NT2/D1 (cell line): ENCODE measurements around the gene FSTL4.

Experiments used
- DNase-seq: peaks from one replicate; pipeline ENCODE4 v3.0.0-alpha.2; 2011; ENCODE audit warnings: low read depth, low spot score
- H3K27me3 ChIP-seq: 2 replicates; pipeline ENCODE4 v1.6.0; 2011; ENCODE audit warnings: mild to moderate bottlenecking; ENCODE audit not compliant: insufficient read length, insufficient read depth
- H3K36me3 ChIP-seq: 2 replicates; pipeline ENCODE4 v1.6.1; 2011; ENCODE audit warnings: mild to moderate bottlenecking, low read length, mixed read lengths; ENCODE audit not compliant: insufficient read depth, insufficient read length
- H3K4me1 ChIP-seq: 2 replicates; pipeline ENCODE4 v1.5.1; 2011; ENCODE audit not compliant: insufficient read depth, insufficient read length
- H3K4me3 ChIP-seq: 2 replicates; pipeline ENCODE4 v1.5.1; 2011; ENCODE audit warnings: low read depth; ENCODE audit not compliant: insufficient read length
- H3K9ac ChIP-seq: 2 replicates; pipeline ENCODE4 v1.6.0; 2011; ENCODE audit warnings: low read depth; ENCODE audit not compliant: insufficient read length
- H3K9me3 ChIP-seq: 2 replicates; pipeline ENCODE4 v1.5.1; 2011; ENCODE audit warnings: mild to moderate bottlenecking, low read length; ENCODE audit not compliant: insufficient read depth
- SUZ12 ChIP-seq: IDR thresholded peaks from 2 replicates; pipeline ENCODE4 v1.6.1; 2011; ENCODE audit not compliant: insufficient read length, insufficient read depth; ENCODE audit errors: extremely low read depth
- YY1 ChIP-seq: IDR thresholded peaks from 2 replicates; pipeline ENCODE4 v1.6.1; 2011; ENCODE audit not compliant: insufficient read length, insufficient read depth
- ZNF274 ChIP-seq: IDR thresholded peaks from 2 replicates; pipeline ENCODE4 v1.6.1; 2011; ENCODE audit warnings: mild to moderate bottlenecking, low read depth, low read length

Gene FSTL4

GRCh38 chr5:133294380-133294779, 318.0 kb downstream of the FSTL4 start:
- no peak for TF ChIP-seq SUZ12
- TF ChIP-seq ZNF274: no peak
- TF ChIP-seq YY1: no peak
- DNase-seq: no peak
- peaks cover 5% of the 10 kb centered on the region for H3K4me1 ChIP-seq
- no peak overlapping the region for H3K9ac ChIP-seq
- H3K36me3 ChIP-seq: no peaks in the 10 kb centered on the region
- H3K4me3 ChIP-seq: no peak overlapping the region
- H3K9me3 ChIP-seq: no peaks in the 10 kb centered on the region
- no peaks in the 10 kb centered on the region for H3K27me3 ChIP-seq

- Histone ChIP-seq H3K4me1 (peaks cover 5% of the 10 kb centered on the region), H3K27me3 (no peaks in the 10 kb centered on the region), H3K9me3 (no peaks in the 10 kb centered on the region), H3K36me3 (no peaks in the 10 kb centered on the region), H3K4me3 (no peak overlapping the region), H3K9ac (no peak overlapping the region)
- no peak for DNase-seq
- TF ChIP-seq SUZ12: no peak
- no peak for TF ChIP-seq ZNF274
- no peak for TF ChIP-seq YY1
Measured at GRCh38 chr5:133293960-133294359, 318.4 kb downstream of the FSTL4 start.

- no peaks in the 10 kb centered on the region for H3K27me3 ChIP-seq
- H3K9me3 ChIP-seq: no peaks in the 10 kb centered on the region
- H3K4me3 ChIP-seq: no peak overlapping the region
- no peaks in the 10 kb centered on the region for H3K36me3 ChIP-seq
- H3K9ac ChIP-seq: no peak overlapping the region
- peaks cover 5% of the 10 kb centered on the region for H3K4me1 ChIP-seq
- TF ChIP-seq ZNF274 (no peak), SUZ12 (no peak), YY1 (no peak)
- DNase-seq: no peak
Measured at GRCh38 chr5:133292300-133292699, 320.0 kb downstream of the FSTL4 start.

- Histone ChIP-seq H3K9ac (no peak overlapping the region), H3K36me3 (no peaks in the 10 kb centered on the region), H3K4me3 (no peak overlapping the region), H3K9me3 (no peaks in the 10 kb centered on the region), H3K4me1 (peaks cover 5% of the 10 kb centered on the region), H3K27me3 (no peaks in the 10 kb centered on the region)
- no peak for TF ChIP-seq YY1
- DNase-seq: no peak
Measured at GRCh38 chr5:133291524-133291923, 320.8 kb downstream of the FSTL4 start.

- Histone ChIP-seq H3K27me3 (no peaks in the 10 kb centered on the region), H3K4me1 (peaks cover 5% of the 10 kb centered on the region), H3K9me3 (no peaks in the 10 kb centered on the region), H3K36me3 (no peaks in the 10 kb centered on the region), H3K9ac (no peak overlapping the region), H3K4me3 (no peak overlapping the region)
- no peak for DNase-seq
- no peak for TF ChIP-seq ZNF274
- TF ChIP-seq SUZ12: no peak
- TF ChIP-seq YY1: no peak
Measured at GRCh38 chr5:133290669-133291240, 321.6 kb downstream of the FSTL4 start.

GRCh38 chr5:133289686-133290367, 322.5 kb downstream of the FSTL4 start:
- Histone ChIP-seq H3K4me1 (peaks cover 5% of the 10 kb centered on the region), H3K9me3 (no peaks in the 10 kb centered on the region), H3K36me3 (no peaks in the 10 kb centered on the region), H3K4me3 (no peak overlapping the region), H3K27me3 (no peaks in the 10 kb centered on the region), H3K9ac (no peak overlapping the region)
- TF ChIP-seq SUZ12 (no peak), YY1 (no peak), ZNF274 (no peak)
- DNase-seq: no peak

- H3K27me3 ChIP-seq: no peaks in the 10 kb centered on the region
- H3K9ac ChIP-seq: no peak overlapping the region
- H3K9me3 ChIP-seq: no peaks in the 10 kb centered on the region
- H3K4me3 ChIP-seq: no peak overlapping the region
- TF ChIP-seq YY1 (no peak), ZNF274 (no peak), SUZ12 (no peak)
- H3K4me1 ChIP-seq: peaks cover 5% of the 10 kb centered on the region
- H3K36me3 ChIP-seq: no peaks in the 10 kb centered on the region
- peak; percentile 28 for DNase-seq
Measured at GRCh38 chr5:133287500-133287899, 324.8 kb downstream of the FSTL4 start.
